Mucosa of descending colon (tissue), 3 donors: ENCODE measurements around the gene LRRC27. TPM values are rescaled to one million over a fixed set of nuclear protein-coding genes. Genes with fewer than 3 reads are reported as not detected.
A peak's percentile ranks its signal among the peaks of the same experiment; 100 is the strongest.

ENCODE experiments used
- ATAC-seq: fragments of 200-7000 bp; cut with Tn5 transposase; one replicate; pipeline ENCODE4 v1.9.1; 2020; ENCODE audit warnings: mild to moderate bottlenecking, moderate library complexity
- DNase-seq, 3 donors: peaks; one replicate each; pipeline ENCODE4 v3.0.0-alpha.2; 2020
- H3K36me3 ChIP-seq: fragments of 200-600 bp; one replicate; pipeline ENCODE4 v1.8.0; 2021; ENCODE audit warnings: low read depth, mild to moderate bottlenecking
- H3K4me1 ChIP-seq: fragments of 200-600 bp; one replicate; pipeline ENCODE4 v1.8.0; 2021; ENCODE audit warnings: low read depth, mild to moderate bottlenecking
- H3K4me3 ChIP-seq: fragments of 200-600 bp; one replicate; pipeline ENCODE4 v1.8.0; 2021; ENCODE audit warnings: mild to moderate bottlenecking
- H3K9me3 ChIP-seq: fragments of 200-600 bp; one replicate; pipeline ENCODE4 v1.8.0; 2021; ENCODE audit warnings: mild to moderate bottlenecking
- intact Hi-C, 2 donors: fragments of 100-400 bp; cut with DNase I in 1 of 2; cut with micrococcal nuclease in 1 of 2; formaldehyde crosslinking; loops; one replicate each; pipeline versions ENCODE4 v1.11.0 to v1.11.1; 2022; cut with DNase I, micrococcal nuclease
- total RNA-seq, 3 donors: library from RNA; stranded (reverse); fragmentation: NEBNext Ultra II Directional in 2 of 3; extraction: Animal tissue kit (Norgen Biotek cat#: 25700) in 2 of 3; gene quantifications; one replicate each; pipeline versions ENCODE4 v1.2.1 to v1.2.4, GENCODE V29; 2021 to 2023
- TF ChIP-seq, protein P1 (sequence below): fragments of 200-600 bp; IDR thresholded peaks from one replicate; pipeline ENCODE4 v1.8.0; 2022; ENCODE audit warnings: antibody characterized with exemption, mild to moderate bottlenecking
- donor health status: DM: no; HTN: no; CAD: no; lungs with moderate emphysema.
- donor health status: DM: no; HTN: no; CAD: no.
- donor health status: DM: no; HTN: yes; CAD: no.

The LRRC27 gene
- total RNA-seq, 3 donors from 2014 or later, result 6.9 to 12.2 (median 11.1) TPM

DNA sequence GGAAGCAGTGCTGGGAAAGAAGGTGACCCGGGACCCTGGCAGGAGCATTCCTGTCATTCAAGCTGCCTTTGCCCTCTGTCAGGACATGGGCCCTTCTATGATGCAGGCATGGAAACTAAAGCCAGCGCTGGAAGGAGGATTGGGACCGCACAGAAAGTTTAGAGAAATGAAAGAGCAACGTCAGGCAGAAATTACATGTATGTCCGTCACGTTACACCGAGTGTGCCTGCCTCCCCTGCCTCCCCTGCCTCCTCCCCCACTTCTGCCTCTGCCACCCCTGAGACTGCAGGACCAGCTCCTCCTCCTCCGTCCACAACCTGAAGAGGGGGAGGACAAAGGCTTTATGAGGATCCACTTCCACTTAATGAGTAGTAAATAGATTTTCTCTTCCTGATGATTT, 51.1 kb downstream of the LRRC27 start:
- Histone ChIP-seq H3K9me3 (no peaks in the 10 kb centered on the region), H3K4me1 (peaks cover 3% of the 10 kb centered on the region), H3K4me3 (no peak overlapping the region), H3K36me3 (no peaks in the 10 kb centered on the region)
- no peak for ATAC-seq
- TF ChIP-seq, protein P1, sequence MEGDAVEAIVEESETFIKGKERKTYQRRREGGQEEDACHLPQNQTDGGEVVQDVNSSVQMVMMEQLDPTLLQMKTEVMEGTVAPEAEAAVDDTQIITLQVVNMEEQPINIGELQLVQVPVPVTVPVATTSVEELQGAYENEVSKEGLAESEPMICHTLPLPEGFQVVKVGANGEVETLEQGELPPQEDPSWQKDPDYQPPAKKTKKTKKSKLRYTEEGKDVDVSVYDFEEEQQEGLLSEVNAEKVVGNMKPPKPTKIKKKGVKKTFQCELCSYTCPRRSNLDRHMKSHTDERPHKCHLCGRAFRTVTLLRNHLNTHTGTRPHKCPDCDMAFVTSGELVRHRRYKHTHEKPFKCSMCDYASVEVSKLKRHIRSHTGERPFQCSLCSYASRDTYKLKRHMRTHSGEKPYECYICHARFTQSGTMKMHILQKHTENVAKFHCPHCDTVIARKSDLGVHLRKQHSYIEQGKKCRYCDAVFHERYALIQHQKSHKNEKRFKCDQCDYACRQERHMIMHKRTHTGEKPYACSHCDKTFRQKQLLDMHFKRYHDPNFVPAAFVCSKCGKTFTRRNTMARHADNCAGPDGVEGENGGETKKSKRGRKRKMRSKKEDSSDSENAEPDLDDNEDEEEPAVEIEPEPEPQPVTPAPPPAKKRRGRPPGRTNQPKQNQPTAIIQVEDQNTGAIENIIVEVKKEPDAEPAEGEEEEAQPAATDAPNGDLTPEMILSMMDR, result no peak
- intact Hi-C loops, result loop anchor here in 1 of 2 donors (10.0 kb wide), 2 partner anchors 152 to 252 kb away; partner anchors contain the start of gene INPP5A
- no peak for DNase-seq

DNA sequence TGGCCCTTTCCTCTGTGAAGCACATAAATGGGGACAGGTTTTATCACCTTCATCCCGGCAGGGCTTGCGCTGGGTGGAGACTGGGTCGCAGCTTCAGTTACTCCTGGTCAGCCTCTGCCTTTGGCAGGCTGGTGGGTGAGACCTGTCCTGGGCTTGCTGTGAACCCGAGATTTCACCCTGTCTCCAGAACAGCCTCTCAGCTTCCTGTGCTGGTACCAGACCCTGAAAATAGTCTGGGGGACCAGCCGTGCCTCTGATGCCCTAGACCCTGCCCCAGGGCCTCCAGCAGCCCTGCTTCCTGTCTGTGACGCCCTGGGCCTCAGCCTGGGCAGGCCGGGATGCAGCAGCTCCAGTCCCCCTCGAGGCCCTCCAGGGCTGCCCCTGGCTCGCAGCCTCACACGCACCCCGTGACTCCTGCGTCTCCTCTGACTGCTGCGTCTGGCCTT, 51.8 kb downstream of the LRRC27 start:
- ATAC-seq (no peak), DNase-seq (peak in 2 of 3 donors; percentile 19 to 40)
- intact Hi-C loops, result loop anchor here in 1 of 2 donors (10.0 kb wide), 2 partner anchors 151 to 251 kb away; partner anchors contain the start of gene INPP5A
- Histone ChIP-seq H3K4me1 (peaks cover 3% of the 10 kb centered on the region), H3K4me3 (no peak overlapping the region), H3K36me3 (no peaks in the 10 kb centered on the region), H3K9me3 (no peaks in the 10 kb centered on the region)
- TF ChIP-seq, protein P1, result no peak

DNA sequence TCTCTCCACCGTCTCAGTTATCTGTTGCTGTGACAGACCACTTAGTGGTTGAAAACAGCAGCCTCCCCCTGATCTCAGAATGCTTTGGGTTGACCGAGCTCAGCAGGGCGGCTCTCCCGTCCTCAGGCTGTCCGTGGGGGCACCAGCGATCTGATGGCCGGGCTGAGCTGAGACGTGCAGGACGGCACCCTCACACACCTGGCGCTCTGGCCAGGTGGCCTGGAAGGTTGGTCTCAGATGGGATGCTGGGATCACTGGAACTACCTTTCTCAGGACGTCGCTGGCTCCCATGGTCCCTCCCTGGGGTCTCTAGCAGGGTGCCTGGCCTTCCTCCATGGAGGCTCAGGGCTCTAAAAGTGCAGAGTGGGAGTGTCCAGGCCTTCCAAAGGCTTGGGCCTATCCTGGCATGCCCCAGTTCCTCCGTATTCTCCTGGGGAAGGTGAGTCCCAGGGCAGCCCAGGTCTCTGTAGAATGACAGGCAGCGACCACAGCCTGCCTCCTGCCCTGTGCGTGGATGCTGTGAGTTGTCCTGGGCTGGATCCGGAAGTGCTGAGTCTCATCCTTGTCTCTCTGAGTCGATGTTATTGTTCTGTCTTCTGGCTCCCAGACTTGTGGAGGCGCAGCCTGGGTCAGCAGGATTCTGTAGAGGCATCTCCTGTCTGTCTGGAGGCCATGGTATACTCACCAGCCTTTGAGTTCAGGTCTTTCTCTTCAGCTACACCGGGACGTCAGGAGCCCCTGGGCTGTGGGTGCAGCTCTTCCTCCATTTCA, 52.8 kb downstream of the LRRC27 start:
- ATAC-seq, result no peak
- peak in 2 of 3 donors; percentile 20 to 41 for DNase-seq
- no peaks in the 10 kb centered on the region for H3K9me3 ChIP-seq
- H3K4me1 ChIP-seq, result peaks cover 10% of the 10 kb centered on the region
- intact Hi-C loops, result loop anchor here (5.0 to 10.0 kb wide), 4 partner anchors 67 to 250 kb away; partner anchors contain the start of gene INPP5A (in 1 of the 2)
- no peak overlapping the region for H3K4me3 ChIP-seq
- H3K36me3 ChIP-seq, result no peaks in the 10 kb centered on the region
- TF ChIP-seq, protein P1, result no peak

DNA sequence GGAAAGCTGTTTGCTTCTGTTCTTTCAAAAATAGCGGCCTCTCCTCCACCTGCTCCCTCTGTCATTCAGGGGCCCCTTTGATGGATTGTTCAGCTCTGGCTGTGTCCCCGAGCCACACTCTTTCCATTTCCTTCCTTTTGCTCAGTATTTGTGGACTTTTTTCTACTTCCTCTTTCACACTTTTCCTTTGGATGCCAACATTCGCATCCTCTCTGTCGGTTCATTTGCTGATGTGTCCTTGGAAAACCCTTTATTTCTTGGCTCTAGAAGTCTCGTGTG, 53.3 kb downstream of the LRRC27 start:
- intact Hi-C loops, result loop anchor here (5.0 to 10.0 kb wide), 4 partner anchors 67 to 249 kb away; partner anchors contain the start of gene INPP5A (in 1 of the 2)
- Histone ChIP-seq H3K9me3 (no peaks in the 10 kb centered on the region), H3K36me3 (no peaks in the 10 kb centered on the region), H3K4me3 (no peak overlapping the region), H3K4me1 (peaks cover 10% of the 10 kb centered on the region)
- DNase-seq, result no peak
- ATAC-seq, result no peak
- TF ChIP-seq, protein P1, result no peak

GRCh38 chr10:132385721-132386418, 53.9 kb downstream of the LRRC27 start:
- ATAC-seq (peak; percentile 15), DNase-seq (peak in 2 of 3 donors; percentile 20 to 53)
- Histone ChIP-seq H3K9me3 (no peaks in the 10 kb centered on the region), H3K4me3 (no peak overlapping the region), H3K4me1 (peaks cover 10% of the 10 kb centered on the region), H3K36me3 (no peaks in the 10 kb centered on the region)
- intact Hi-C loops, result loop anchor here (5.0 to 10.0 kb wide), 4 partner anchors 66 to 249 kb away; partner anchors contain the start of gene INPP5A (in 1 of the 2)
- TF ChIP-seq, protein P1, result no peak
